Stimulated activated CD8-positive, alpha-beta memory T cell treated with anti-CD3 and anti-CD28 coated beads, Interleukin-2, amount 100 ng/mL, for 1 hour (primary cell): Measurements from ENCODE around the gene TRAF3IP1.
"Not testable (repeated sequence)": the region's sequence is repeated elsewhere in the genome, so short reads cannot be mapped to it uniquely, and the experiment has no call there.

Source experiments
- DNase-seq, 2 donors: peaks; one replicate each; pipeline ENCODE4 v3.0.0-alpha.2; 2020; ENCODE audit warnings: low read depth in 2 of 2

TRAF3IP1 gene, protein sequence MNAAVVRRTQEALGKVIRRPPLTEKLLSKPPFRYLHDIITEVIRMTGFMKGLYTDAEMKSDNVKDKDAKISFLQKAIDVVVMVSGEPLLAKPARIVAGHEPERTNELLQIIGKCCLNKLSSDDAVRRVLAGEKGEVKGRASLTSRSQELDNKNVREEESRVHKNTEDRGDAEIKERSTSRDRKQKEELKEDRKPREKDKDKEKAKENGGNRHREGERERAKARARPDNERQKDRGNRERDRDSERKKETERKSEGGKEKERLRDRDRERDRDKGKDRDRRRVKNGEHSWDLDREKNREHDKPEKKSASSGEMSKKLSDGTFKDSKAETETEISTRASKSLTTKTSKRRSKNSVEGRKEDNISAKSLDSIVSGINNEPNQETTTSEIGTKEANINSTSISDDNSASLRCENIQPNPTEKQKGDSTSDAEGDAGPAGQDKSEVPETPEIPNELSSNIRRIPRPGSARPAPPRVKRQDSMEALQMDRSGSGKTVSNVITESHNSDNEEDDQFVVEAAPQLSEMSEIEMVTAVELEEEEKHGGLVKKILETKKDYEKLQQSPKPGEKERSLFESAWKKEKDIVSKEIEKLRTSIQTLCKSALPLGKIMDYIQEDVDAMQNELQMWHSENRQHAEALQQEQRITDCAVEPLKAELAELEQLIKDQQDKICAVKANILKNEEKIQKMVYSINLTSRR

DNA sequence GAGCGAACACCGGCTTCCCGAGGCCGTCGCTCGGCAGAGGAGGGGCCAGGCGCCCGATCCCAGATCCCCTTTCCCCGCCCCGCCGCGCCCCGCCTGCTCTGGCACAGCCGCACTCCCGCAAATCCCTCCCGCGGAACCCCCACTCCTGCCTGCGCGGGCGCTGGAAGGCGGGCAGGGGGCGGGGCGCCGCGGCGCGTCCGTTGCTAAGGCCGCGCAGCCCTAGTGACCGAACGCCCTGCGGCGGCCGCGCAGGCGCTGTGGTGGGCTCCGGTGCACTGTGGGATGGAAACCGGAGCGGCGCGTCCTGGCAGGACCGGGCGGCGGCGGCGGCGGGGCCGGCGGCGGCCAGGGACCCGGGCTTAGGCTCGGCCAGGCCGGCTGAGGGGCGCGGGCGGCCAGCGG is at the start of gene TRAF3IP1:
Gene TRAF3IP1 (plus strand): TSS at position 273 of the 402 bp plus-strand sequence. CDS start 145 bp downstream, outside the sequence.
- peak; percentile 71 to 76 for DNase-seq

DNA sequence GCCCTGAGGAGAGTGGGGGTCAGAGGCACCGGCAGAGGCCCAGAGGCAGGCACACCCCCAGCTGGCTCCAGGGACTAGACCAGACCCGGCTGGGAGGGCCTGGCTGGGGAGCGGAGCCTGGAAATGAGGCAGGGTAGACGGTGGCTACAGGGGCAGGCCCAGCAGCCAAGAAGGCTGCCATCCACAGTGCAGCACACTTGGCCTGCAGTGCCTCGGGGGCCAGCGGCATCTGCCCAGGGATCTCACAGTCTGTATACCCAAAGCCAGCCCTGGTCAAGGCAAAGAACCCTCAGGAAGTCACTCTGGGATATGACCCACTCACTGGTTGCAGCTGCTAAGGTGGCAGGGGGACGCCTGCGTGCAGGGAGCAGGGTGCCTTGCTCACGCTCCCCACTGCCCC is 49.7 kb upstream of the TRAF3IP1 start:
- no peak for DNase-seq

DNA sequence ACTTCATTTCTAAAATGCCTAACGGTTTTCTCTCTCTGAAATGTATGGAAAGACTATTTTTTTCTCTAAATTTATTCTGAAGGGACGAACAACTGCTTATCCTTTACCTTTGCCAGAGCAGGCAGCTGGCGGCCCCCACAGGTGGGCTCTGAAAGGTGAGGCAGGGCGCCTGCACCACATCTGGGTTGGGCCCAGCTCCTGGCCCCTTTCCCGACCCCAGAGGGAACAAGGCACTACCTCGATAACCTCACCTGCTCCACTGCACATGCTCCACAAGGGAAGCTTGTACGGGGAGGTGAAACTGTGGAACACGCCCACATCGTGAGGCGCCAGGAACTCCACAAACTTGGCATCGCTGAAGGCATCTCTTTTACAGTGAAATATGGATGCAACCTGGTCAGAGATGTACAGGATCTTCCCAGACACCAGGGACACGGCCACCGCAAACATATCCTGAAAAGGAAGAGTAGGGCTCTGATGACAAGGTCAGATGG is 49.2 kb upstream of the TRAF3IP1 start:
- no peak for DNase-seq

DNA sequence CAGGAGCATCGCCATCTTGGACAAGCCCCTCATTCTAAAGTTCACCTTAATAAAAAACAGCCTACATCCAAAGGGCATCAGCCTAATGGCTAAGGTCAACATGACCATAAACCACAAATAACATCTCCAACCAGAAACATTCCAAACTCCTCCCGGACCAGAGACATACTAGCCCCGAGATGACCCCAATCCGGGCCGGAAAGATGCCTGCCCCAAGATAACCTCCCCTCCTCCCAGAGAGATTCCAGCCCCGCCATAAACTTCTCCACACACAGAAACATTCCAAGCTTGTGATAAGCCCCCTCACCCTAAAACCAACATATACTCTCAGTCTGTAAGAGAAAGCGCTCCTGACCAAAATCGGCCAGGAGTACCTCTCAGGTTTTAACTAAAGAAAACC is 48.6 kb upstream of the TRAF3IP1 start:
- not testable (repeated sequence) for DNase-seq

DNA sequence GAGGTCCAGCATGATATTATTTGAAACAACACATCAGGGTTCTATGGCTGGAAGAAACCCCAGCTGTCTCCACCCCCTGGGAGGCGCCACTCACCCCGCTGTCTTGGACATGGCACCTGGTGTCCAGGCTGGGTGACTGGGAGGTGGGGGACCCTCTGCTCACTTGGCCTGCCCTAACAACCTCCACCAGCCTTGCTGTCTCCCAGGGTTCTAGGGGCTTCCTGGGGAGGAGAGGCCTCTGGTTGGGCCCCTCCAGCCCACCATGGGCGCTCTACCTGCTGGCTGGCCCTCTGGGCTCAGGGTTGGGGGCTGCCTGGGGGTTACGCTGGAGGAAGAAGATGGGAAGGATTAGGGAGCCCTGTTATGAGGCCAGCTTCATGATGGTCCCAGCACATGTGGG is 48.2 kb upstream of the TRAF3IP1 start:
- no peak for DNase-seq

DNA sequence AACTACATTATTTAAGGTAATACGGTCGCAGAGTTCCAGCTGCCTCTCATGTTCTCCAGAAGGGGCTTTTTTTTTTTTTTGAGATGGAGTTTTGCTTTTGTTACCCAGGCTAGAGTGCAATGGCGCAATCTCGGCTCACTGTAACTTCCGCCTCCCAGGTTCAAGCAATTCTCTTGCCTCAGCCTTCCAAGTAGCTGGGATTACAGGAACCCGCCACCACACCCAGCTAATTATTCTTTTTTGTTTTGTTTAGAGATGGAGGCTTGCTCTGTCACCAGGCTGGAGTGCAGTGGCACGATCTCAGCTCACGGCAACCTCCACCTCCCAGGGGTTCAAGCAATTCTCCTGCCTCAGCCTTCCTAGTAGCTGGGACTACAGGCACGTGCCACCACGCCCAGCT is 46.9 kb upstream of the TRAF3IP1 start:
- not testable (repeated sequence) for DNase-seq

DNA sequence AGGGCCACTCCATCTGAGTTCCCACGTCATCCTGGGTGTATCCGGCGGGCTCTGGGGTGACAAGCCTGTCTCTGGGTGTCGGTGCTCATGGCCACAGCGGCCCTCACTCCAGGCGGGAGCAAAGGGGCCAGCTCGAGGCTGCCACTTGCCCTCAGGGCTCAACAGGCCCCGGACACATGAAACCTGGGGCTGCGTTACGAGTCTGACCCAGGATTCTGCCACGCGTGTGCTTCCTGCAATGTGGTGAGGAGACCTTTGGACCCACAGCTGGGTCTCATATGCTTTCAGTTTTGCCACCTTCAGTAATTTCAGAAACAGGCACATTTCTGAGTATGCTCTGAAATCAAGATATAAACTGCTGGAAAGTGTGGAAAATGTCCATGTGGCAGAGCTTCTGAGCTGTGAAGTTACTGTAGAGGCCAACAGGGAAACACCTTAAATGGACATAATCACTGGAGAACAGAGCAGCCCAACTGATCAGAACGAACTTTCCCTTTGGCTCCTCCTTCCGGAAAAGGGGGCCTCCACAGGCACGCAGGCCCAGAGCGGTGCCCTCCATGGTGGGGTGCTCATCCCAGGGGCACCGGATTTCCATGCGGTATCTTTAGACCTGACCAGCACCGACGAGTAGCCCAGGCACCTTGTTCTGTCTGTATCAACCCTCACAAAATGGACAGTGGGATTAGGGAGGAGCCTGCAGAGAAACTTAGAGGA is 46.0 kb upstream of the TRAF3IP1 start:
- no peak for DNase-seq

DNA sequence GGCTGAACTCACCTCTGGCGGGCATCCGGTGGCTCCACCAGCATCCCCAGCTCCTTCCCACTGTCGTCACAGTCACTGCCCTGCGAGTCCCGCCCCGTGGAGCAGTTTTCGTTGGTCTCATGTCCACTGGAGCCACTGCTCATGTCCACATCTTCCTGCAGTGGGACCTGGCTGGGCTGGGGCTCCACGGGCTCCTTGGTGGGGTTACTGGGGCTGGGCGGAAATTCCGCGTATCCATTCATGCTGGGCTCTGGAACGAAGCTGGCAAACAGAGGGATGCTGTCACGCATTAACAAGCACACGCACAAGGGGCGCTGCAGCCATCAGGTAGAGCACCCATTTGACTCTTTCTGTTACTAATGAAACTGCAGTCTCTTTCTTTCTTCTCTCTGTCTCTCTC is 42.6 kb upstream of the TRAF3IP1 start:
- no peak for DNase-seq

DNA sequence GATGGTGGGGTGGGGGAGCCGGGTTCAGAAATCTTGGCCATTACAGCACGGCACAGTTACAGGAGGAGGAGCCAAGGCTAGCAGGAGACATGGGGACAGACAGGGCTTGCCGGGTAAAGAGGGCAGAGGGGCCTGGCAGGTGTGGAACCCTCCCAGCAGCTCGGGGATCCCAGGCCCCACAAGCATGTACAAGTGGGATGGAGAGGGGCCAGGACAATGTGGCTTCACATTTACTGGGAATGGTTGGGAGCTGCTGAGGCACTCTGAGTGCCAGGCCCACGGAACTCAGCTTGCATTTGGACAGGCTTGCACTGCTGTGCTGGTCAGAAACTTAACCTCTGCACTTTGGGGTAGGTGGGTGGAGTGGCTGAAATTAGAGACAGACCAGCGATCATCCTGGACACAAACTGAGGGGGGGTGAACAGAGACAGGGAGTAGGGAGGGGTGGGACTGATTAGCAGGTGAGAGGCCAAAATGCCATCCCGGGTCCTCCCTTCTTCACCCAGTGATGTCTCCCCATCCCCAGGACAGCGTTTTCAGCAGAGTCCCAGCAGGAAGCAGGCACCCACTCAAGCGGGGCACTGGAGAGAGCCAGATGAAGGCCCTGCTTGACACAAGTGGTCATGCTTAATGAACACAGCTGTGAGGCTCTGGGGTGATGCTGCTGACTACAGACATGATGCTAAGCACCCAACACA is 41.5 kb upstream of the TRAF3IP1 start:
- DNase-seq, result no peak

DNA sequence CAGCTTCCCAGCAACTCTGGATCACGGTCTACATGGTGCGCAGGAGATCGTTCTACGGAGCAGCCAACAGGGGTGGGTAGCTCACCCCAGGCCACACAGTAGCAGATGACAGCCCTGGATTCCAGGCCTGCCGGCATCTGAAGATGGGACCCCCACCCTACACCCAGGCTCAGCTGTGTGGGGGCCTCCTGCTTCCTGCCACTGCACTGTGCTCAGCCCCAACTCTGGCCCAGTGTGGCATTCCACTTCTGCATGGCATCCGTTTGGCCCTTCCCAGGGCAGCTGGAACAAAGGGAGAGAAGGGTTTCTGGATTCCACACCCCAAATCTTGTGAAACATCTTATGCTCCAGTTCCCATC is 41.0 kb upstream of the TRAF3IP1 start:
- no peak for DNase-seq

DNA sequence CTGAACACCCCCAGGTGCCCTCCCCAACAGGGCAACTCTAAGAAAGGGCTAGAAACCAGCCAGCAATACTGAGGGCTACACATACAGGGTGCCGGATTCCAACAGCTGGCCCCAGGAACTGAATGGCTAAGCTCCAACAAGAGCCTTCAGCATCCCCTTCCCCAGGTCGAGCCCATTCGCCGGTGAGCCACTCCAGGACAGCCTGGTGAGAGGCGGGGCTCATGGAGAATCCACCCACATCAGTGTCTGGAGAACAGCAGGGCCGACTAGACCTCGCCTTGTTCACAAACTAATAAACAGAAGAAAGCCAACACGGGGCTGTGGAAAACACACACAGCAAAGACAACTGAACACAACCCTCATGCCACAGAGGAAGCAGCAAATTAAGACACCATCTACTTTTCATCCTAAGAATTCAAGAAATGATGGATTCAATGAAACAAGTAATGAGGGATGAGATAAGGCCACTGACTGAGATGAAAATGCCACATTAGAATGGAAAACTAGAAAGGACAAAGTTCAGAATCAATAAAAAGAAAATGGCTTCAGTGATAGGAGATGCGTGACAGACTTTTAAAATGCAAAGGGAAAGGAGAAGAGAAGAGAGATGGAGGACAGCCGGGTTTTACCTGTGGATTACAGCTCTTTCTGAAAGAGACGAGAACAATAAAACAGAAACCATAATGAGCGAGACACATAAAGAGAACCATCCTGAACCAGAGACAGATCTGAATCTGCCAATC is 40.1 kb upstream of the TRAF3IP1 start:
- no peak for DNase-seq

DNA sequence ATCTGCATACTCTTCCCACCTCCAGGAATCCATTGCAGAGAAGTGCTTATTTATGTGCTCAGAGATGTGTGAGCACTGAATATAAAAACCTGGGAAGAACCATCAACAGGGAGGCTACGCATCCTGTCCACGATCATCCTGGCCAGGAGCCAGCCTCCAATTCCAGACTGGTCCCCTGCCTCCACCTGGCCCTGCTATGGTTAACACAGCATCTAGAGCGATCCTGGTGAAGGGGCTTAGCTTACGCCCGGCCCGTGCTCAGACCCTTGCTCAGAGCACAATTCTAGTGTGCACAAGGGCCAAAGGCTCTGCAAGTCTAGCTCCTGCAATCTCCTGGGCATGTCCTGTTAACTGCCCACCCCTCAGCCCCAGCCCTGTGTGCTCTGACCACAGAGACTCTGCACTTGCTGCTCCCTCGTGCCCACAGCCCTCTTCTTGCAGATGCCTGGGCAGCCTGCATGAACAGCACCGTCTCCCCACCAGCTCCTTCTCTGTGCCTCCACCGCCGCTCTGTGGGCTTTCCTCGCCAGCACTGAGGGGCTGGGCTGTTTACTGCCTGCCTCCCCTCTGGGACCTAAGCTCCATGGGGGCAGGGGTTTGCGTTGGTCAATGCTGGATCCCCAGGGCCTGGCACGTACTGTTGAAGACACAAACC is 38.4 kb upstream of the TRAF3IP1 start:
- no peak for DNase-seq

DNA sequence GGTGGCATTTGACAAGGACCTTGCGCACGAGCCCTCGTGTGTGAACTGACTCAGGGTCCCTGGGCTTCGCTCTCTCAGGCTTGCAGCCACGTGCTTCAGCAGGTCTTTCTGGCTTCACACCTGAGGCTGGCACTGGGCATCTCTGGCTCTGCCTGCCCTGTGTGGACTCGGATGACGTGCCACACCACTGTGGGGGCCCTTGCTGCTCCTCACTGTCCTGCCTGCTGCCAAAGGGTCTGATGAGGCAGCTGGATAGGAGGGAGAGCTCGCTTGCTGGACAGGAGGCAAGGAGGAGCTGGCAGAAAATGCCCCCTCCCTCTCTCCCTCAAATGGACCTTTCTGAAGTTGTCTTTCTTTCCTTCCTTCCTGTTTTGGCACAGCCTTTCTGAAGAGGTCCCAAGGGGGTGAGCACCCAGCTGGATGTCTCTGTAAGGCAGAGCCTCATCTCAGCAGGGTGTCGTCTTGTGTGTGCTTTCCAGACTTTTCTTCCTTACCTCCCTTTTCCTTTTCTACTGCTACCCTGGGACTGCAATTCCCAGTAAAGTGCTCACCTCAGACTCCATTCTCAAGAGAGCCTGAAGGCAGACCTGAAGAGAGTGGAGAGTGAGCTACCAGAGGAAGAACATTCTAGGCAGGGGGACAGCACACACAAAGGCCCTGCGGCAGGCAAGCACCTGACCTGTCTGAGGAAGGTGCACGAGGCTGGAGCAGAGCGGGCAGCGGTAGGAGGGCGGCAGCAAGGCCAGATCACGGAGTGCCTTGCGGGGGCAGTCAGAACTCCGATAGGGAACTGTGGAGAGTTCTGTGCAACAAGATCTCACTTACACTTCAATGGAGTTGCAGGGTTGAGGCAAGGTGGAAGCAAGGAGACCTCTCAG is 37.2 kb upstream of the TRAF3IP1 start:
- DNase-seq, result no peak

DNA sequence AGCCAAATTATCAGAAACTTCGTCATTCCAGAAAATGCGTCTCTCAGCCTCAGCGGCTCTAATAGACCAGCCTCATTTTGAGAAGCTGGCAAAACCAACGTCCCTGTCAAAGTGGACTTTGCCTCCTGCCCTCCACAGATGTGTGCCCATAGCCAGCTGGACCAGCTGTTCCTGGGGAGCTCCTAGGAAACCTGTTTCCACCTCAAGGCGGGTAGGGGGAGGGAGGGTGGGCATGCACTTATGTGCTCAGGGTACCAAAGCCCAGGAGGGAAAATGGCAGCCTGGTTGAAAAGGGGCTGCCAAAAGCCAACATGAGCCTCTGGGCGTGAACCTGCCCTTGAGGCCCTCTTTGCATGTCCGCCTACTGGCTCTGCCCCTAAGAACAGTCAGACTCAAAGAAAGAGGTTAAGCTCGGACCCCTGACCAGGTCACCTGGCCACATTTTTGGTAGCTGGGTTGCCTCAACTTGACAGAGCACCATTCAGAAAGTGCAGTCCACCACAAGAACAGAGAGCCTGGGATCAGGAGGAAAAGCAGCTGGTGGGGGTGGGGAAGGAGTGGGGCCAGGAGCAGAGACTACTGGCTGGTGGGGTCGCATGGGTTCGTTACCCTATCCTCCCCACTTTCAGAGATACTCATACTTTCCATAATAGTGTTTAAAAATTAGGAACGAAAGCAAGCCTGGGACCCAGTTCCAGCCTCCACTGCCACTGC is 35.4 kb upstream of the TRAF3IP1 start:
- no peak for DNase-seq

DNA sequence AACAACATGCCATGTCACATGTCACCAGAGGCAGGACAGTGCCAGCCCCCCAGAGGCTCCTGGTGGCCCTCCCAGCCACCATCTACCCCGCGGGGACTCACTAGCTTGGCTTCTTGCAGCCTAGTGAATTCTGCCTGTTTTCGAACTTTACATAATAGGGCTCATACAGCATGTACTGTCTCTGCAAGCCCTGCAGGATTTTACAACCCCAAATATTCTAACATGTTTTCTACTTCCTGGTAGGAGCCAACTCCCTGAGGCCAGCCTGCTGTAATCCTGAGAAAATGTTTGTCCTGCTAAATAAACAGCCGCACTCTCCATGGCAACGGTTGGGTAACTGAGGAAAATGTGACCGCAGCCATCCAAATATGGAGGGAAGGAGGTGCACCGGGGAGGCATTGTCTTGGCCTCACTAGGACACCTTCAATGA is 34.6 kb upstream of the TRAF3IP1 start:
- DNase-seq, result no peak

DNA sequence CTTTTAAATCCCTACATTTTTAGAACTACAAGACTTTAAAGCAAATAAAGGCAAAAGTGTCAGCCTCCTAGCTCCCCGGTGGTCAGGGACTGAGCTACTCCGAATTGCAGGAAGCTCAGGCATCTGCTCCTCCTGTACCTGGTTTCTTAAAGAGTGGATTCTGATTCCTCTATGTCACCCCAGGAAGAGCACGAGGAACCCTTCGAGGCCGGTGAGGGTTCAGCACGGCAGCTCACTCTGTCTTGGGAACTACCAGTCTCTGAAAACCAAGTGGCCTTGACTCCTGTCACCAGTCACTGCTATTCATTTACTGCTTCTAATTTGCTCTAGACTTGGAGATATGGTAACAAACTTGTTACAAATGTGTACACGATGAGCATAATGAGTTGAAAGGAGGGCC is 34.2 kb upstream of the TRAF3IP1 start:
- DNase-seq, result no peak

DNA sequence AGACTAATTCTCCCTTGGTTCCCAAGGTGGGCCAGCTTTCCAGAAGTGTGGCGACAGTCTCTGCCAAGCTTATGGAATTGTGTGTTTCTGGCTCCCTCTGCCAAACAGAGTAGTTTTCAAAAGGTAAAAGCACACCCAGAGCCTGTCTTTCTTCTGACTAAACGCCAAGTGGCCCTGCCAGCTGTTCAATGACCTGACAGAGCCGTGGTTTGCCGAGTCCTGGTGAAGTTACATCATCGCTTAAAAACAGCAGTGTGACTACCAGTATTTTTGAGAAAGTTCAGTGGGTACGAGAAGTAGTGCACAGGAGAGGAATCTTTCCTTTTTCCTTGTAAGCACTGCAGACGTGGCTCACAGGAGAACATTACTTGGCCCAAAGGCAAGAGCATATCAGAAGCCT is 33.8 kb upstream of the TRAF3IP1 start:
- no peak for DNase-seq

DNA sequence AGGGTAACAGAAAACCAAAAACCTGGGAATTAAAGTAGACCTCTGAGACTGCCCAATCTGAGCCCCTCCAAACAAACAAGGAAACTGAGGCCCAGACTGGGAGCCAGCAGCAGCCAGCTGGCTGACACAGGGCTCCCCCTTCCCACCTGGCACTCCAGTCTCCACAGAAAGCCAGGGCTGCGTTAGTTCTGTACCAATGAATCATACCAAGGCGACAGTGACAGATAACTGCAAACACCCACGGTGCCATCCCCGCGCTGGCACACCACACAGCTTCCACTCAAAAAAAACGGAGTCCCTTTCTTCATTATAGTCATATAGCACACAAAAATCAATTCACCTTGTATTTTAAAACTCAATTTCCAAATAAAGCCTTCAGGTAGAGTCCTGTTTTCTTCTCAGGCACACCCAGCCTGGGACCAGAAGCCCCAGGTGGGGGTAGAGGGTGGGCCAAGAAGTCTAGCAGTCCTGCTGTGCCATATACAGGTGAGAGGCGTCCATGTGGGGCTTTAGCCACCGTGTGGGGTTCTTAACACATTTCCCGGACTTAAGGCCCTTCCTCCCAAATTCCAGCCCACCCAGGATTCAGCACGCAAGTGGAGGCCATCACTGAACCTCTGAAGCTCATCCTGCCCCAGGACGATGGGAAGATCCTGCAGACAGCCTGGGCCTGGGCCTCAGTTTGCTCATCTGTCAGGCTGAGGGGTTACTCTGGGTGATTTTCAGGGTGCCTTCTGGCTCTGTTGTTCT is 33.2 kb upstream of the TRAF3IP1 start:
- DNase-seq, result no peak
